B cell (primary cell): ENCODE data around the gene TLCD2. TPM values are rescaled to one million over a fixed set of nuclear protein-coding genes. Genes with fewer than 3 reads are reported as not detected.

ENCODE experiments used
- ATAC-seq: fragments of 200-7000 bp; cut with Tn5 transposase; one replicate; pipeline ENCODE4 v1.10.0; 2021; ENCODE audit warnings: low read depth, mild to moderate bottlenecking, moderate number of reproducible peaks, moderate library complexity
- CTCF ChIA-PET: fragments of 350-600 bp; sonication (Branson Sonifier 250); formaldehyde crosslinking; loops from one replicate; lab custom pipeline; 2021; ENCODE audit warnings: antibody characterized with exemption, inconsistent platforms; lab: Charles Lee
- POLR2A ChIA-PET: fragments of 350-600 bp; sonication (Branson Sonifier 250); formaldehyde crosslinking; loops from one replicate; lab custom pipeline; 2021; ENCODE audit warnings: antibody characterized with exemption; lab: Charles Lee
- DNase-seq: peaks from one replicate; pipeline ENCODE4 v3.0.0; 2013
- H2AFZ ChIP-seq: 2 replicates; pipeline ENCODE4 v1.6.1; 2012; ENCODE audit warnings: mild to moderate bottlenecking, low read depth, low read length; ENCODE audit not compliant: insufficient read depth, poor library complexity, severe bottlenecking
- H3K27ac ChIP-seq, 2 donors: 1 replicate in 1 of 2; 2 replicates in 1 of 2; pipeline ENCODE4 v1.5.1; 2012 to 2013; ENCODE audit warnings: low read length in 2 of 2, mild to moderate bottlenecking in 2 of 2, moderate library complexity in 1 of 2
- H3K27me3 ChIP-seq, 4 experiments: fragments of 200-600 bp in 1 of 4; sonication (generic) in 1 of 4; replicated peaks in 1 of 4; 1 replicate in 2 of 4; 2 replicates in 2 of 4; pipeline versions ENCODE4 v1.6.1 to v1.7.0; 2013 to 2016; ENCODE audit warnings: low read length in 3 of 4, mild to moderate bottlenecking in 2 of 4, mixed read lengths in 1 of 4, moderate library complexity in 1 of 4; ENCODE audit not compliant: insufficient read depth in 4 of 4, control insufficient read depth in 3 of 4; ENCODE audit errors: control extremely low read depth in 1 of 4
- H3K36me3 ChIP-seq, 2 experiments: replicated peaks in 1 of 2; 1 replicate in 1 of 2; 2 replicates in 1 of 2; pipeline versions ENCODE4 v1.6.1 to v1.7.1; 2013; ENCODE audit warnings: low read length in 1 of 2; ENCODE audit not compliant: insufficient read depth in 2 of 2, control insufficient read depth in 1 of 2; ENCODE audit errors: control extremely low read depth in 1 of 2, extremely low read depth in 1 of 2
- H3K4me1 ChIP-seq, 2 donors: fragments of 200-600 bp in 1 of 2; sonication (generic) in 1 of 2; 1 replicate in 1 of 2; 2 replicates in 1 of 2; pipeline versions ENCODE4 v1.5.1 to v1.6.1; 2013 to 2017; ENCODE audit warnings: low read length in 2 of 2; ENCODE audit not compliant: control insufficient read depth in 2 of 2, insufficient read depth in 2 of 2
- H3K4me2 ChIP-seq: replicated peaks from 2 replicates; pipeline ENCODE3; 2012; ENCODE audit warnings: mild to moderate bottlenecking, low read depth, low read length; ENCODE audit not compliant: poor library complexity, severe bottlenecking
- H3K4me3 ChIP-seq, 5 experiments: fragments of 200-600 bp in 1 of 5; sonication (generic) in 1 of 5; 1 replicate in 3 of 5; 2 replicates in 2 of 5; pipeline versions ENCODE4 v1.5.1 to v1.7.0; 2011 to 2016; ENCODE audit warnings: low read length in 4 of 5, mild to moderate bottlenecking in 4 of 5, low read depth in 2 of 5, control low read depth in 1 of 5, moderate library complexity in 1 of 5; ENCODE audit not compliant: insufficient read depth in 1 of 5; ENCODE audit errors: control extremely low read depth in 1 of 5, extremely low read depth in 1 of 5
- H3K79me2 ChIP-seq: fragments of 200-600 bp; sonication (generic); one replicate; pipeline ENCODE4 v1.6.0; 2016; ENCODE audit warnings: low read length; ENCODE audit not compliant: control insufficient read depth, insufficient read depth
- H3K9ac ChIP-seq: fragments of 200-600 bp; sonication (generic); 2 replicates; pipeline ENCODE4 v1.6.1; 2017; ENCODE audit warnings: mild to moderate bottlenecking, low read length, moderate library complexity
- H3K9me3 ChIP-seq, 3 donors: one replicate each; pipeline versions ENCODE4 v1.6.1 to v1.7.1; 2013; ENCODE audit warnings: low read length in 2 of 3; ENCODE audit not compliant: control insufficient read depth in 2 of 3, insufficient read depth in 1 of 3; ENCODE audit errors: control extremely low read depth in 1 of 3
- H4K20me1 ChIP-seq: 2 replicates; pipeline ENCODE4 v1.6.0; 2012; ENCODE audit warnings: mild to moderate bottlenecking, low read length; ENCODE audit not compliant: insufficient read depth, control insufficient read depth, poor library complexity, severe bottlenecking
- H3K27ac Mint-ChIP-seq: one replicate; pipeline ENCODE4 v1.8.0; 2021; ENCODE audit warnings: mixed read lengths
- H3K27me3 Mint-ChIP-seq: one replicate; pipeline ENCODE4 v1.8.0; 2021; ENCODE audit warnings: mixed read lengths
- H3K4me1 Mint-ChIP-seq: one replicate; pipeline ENCODE4 v1.8.0; 2021; ENCODE audit warnings: mixed read lengths
- H3K4me3 Mint-ChIP-seq: one replicate; pipeline ENCODE4 v1.8.0; 2021; ENCODE audit warnings: mixed read lengths
- H3K9me3 Mint-ChIP-seq: one replicate; pipeline ENCODE4 v1.8.0; 2022; ENCODE audit warnings: mixed read lengths; ENCODE audit not compliant: insufficient read depth
- EZH2 ChIP-seq: IDR thresholded peaks from 2 replicates; pipeline ENCODE4 v1.6.1; 2012; ENCODE audit warnings: borderline replicate concordance, low read depth, mild to moderate bottlenecking, moderate library complexity, low read length; ENCODE audit not compliant: insufficient read depth, poor library complexity, severe bottlenecking
- WGBS: methylation state at CpG from one replicate; pipeline ENCODE4 v1.1.5; 2013; ENCODE audit warnings: missing lambda C conversion rate; ENCODE audit not compliant: insufficient coverage; 5-methylcytosine and 5-hydroxymethylcytosine counted together
- intact Hi-C: fragments of 100-400 bp; cut with micrococcal nuclease; formaldehyde crosslinking; loops from one replicate; pipeline ENCODE4 v1.10.0; 2022
- polyA plus RNA-seq: library from polyadenylated mRNA; depleted of rRNA; stranded (reverse); fragments of >200 nt; gene quantifications from 2 replicates; pipeline ENCODE4 v1.2.3, GENCODE V29; 2012
- total RNA-seq, 2 donors: library from RNA; stranded (reverse); fragments of 120-200 nt in 1 of 2; gene quantifications; 1 replicate in 1 of 2; 2 replicates in 1 of 2; pipeline versions ENCODE4 v1.2.3 to v1.2.4, GENCODE V29; 2013 to 2022
- TF ChIP-seq, protein P1 (sequence below): fragments of 200-600 bp; IDR thresholded peaks from one replicate; pipeline ENCODE4 v1.8.0; 2022; ENCODE audit warnings: antibody characterized with exemption, mild to moderate bottlenecking

Gene TLCD2
- total and polyA plus RNA-seq, 2 donors (not counting 1 experiment from before 2014, with no cell fraction given), result 0.03 TPM; not detected in 1

DNA sequence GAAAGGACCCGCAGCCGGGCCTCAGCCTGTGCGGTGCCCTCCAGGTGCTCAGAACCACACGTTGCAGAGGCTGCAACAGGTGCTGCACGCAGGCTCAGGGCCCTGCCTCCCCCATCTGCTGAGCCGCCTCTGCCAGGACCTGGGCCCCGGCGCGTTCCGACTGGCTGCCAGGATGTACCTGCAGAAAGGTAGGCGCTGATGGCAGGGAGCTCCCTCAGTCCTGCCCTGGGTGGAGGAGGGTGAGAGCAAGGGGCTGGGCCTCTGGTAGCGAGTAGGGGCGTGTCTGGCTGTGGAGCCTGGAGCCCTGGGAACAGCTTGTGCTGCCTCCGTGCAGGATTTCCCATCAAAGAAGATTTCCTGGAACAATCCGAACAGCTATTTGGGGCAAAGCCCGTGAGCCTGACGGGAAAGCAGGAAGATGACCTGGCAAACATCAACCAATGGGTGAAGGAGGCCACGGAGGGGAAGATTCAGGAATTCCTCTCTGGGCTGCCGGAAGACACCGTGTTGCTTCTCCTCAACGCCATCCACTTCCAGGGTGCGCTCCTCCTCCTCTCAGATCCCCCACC is 36.9 kb upstream of the TLCD2 start:
- H2AFZ ChIP-seq, result no peak overlapping the region
- no peaks in the 10 kb centered on the region for H3K9me3 Mint-ChIP-seq

DNA sequence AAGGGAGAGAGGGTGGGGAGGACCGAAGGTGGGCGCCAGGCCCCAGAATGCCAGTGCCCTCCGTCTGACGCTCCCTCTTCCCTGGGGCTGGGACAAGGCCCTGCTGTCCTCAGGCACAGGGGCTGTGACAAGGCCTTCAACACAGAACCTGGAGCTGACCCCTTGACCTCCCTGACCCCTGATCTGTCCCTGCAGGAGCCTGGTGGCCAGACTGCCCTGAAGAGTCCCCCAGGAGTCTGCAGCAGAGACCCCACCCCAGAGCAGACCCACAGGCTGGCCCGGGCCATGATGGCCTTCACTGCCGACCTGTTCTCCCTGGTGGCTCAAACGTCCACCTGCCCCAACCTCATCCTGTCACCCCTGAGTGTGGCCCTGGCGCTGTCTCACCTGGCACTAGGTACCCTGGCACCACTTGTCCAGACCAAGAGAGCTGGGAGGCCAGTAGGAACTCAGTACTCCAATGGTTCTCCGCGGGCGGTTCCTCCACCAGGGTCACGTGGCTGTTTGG is 35.4 kb upstream of the TLCD2 start:
- H3K9me3 Mint-ChIP-seq, result no peaks in the 10 kb centered on the region
- whole genome bisulfite sequencing, result 93% methylated on average over 10 of the region's 12 CpGs
- ATAC-seq (no peak), DNase-seq (no peak)
- Histone ChIP-seq H3K4me2 (no peak overlapping the region), H2AFZ (no peak overlapping the region), H3K9ac (no peak overlapping the region), H3K9me3 (no peaks in the 10 kb centered on the region), H4K20me1 (no peaks in the 10 kb centered on the region), H3K27ac (no peak overlapping the region), H3K36me3 (no peaks in the 10 kb centered on the region), H3K79me2 (no peaks in the 10 kb centered on the region), H3K4me1 (no peaks in the 10 kb centered on the region), H3K27me3 (no peaks in the 10 kb centered on the region), H3K4me3 (no peak overlapping the region)
- TF ChIP-seq EZH2, result no peak
- TF ChIP-seq, protein P1, sequence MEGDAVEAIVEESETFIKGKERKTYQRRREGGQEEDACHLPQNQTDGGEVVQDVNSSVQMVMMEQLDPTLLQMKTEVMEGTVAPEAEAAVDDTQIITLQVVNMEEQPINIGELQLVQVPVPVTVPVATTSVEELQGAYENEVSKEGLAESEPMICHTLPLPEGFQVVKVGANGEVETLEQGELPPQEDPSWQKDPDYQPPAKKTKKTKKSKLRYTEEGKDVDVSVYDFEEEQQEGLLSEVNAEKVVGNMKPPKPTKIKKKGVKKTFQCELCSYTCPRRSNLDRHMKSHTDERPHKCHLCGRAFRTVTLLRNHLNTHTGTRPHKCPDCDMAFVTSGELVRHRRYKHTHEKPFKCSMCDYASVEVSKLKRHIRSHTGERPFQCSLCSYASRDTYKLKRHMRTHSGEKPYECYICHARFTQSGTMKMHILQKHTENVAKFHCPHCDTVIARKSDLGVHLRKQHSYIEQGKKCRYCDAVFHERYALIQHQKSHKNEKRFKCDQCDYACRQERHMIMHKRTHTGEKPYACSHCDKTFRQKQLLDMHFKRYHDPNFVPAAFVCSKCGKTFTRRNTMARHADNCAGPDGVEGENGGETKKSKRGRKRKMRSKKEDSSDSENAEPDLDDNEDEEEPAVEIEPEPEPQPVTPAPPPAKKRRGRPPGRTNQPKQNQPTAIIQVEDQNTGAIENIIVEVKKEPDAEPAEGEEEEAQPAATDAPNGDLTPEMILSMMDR, result no peak
- no peak overlapping the region for H3K27ac Mint-ChIP-seq
- intact Hi-C loops, result no loop called here
- ChIA-PET CTCF (no interaction called here), POLR2A (interaction anchor here (1.5 kb wide), 1 partner anchor 9 kb away, joined by 5 read pairs; no protein-coding TSS in a partner anchor)
- H3K27me3 Mint-ChIP-seq, result no peaks in the 10 kb centered on the region
- H3K4me3 Mint-ChIP-seq, result no peak overlapping the region
- H3K4me1 Mint-ChIP-seq, result no peaks in the 10 kb centered on the region

More for the DNA sequence above, 36.9 kb upstream of the TLCD2 start:
- H3K27ac ChIP-seq, result no peak overlapping the region
- ChIA-PET POLR2A (interaction anchor here (0.6 to 1.5 kb wide), 3 partner anchors 10 to 115 kb away, joined by 3 to 6 read pairs (median 5); partner anchors contain the start of gene SERPINF1), CTCF (interaction anchor here (0.9 kb wide), 1 partner anchor 25 kb away, joined by 3 read pairs; no protein-coding TSS in a partner anchor)
- DNase-seq, result no peak
- no peaks in the 10 kb centered on the region for H3K27me3 ChIP-seq
- no peak overlapping the region for H3K4me3 ChIP-seq
- Mint-ChIP-seq H3K4me3 (no peak overlapping the region), H3K27me3 (no peaks in the 10 kb centered on the region), H3K27ac (no peak overlapping the region), H3K4me1 (peaks cover 2% of the 10 kb centered on the region)
- 95% methylated on average over 21 of the region's 22 CpGs for WGBS
- no peaks in the 10 kb centered on the region for H4K20me1 ChIP-seq
- intact Hi-C loops, result no loop called here
- H3K9ac ChIP-seq, result no peak overlapping the region
- TF ChIP-seq EZH2, result no peak
- TF ChIP-seq, protein P1, result no peak
- no peaks in the 10 kb centered on the region for H3K9me3 ChIP-seq
- peaks cover 1 to 5% of the 10 kb centered on the region in 2 donors for H3K4me1 ChIP-seq
- H3K4me2 ChIP-seq, result no peak overlapping the region
- H3K36me3 ChIP-seq, result no peaks in the 10 kb centered on the region
- ATAC-seq, result no peak
- no peaks in the 10 kb centered on the region for H3K79me2 ChIP-seq
